ENCODE results near the gene USP11. TPM values are rescaled to one million over a fixed set of nuclear protein-coding genes. Genes with fewer than 3 reads are reported as not detected.

Gene USP11
- total RNA-seq, 1 experiment from 2014 or later, result 62.0 TPM

- RAD21 ChIA-PET (ENCODE audit: low non-redundant PET in 1 of 2, low total read pairs in 2 of 2, uncharacterized antibody in 2 of 2, unreplicated experiment in 2 of 2), result no interaction called here
- ATAC-seq, result no peak
- Histone ChIP-seq H3K4me3 (replicated peaks in 1 of 2; ENCODE audit: low read depth in 1 of 2, low read length in 2 of 2) (no peak overlapping the region), H3K9me2 (ENCODE audit: insufficient read depth) (no peaks in the 10 kb centered on the region), H2AFZ (ENCODE audit: low read depth, low read length, poor library complexity, severe bottlenecking) (no peak overlapping the region), H3K79me2 (ENCODE audit: insufficient read depth, low read length) (no peaks in the 10 kb centered on the region), H3K4me2 (ENCODE audit: low read length) (no peak overlapping the region), H3K9me3 (ENCODE audit: control insufficient read depth in 1 of 2, insufficient read depth in 1 of 2, low read depth in 1 of 2, low read length in 2 of 2) (no peaks in the 10 kb centered on the region), H3K27me3 (ENCODE audit: insufficient read depth, low read length) (no peaks in the 10 kb centered on the region), H4K20me1 (ENCODE audit: insufficient read depth) (no peaks in the 10 kb centered on the region), H3K4me1 (ENCODE audit: control insufficient read depth in 1 of 2, insufficient read depth in 2 of 2, low read length in 2 of 2) (peaks cover 6 to 8% of the 10 kb centered on the region in 2 experiments; a peak in 3 of 4 replicates), H3K27ac (ENCODE audit: low read depth, low read length) (no peak overlapping the region), H3K36me3 (ENCODE audit: control insufficient read depth in 1 of 2, insufficient read depth in 2 of 2, low read length in 2 of 2) (peaks cover 25 to 41% of the 10 kb centered on the region in 2 experiments), H3K9ac (ENCODE audit: low read length) (no peak overlapping the region)
- CTCF ChIA-PET, result no interaction called here
- POLR2A ChIA-PET, result no interaction called here
- BruUV-seq (replicated peaks), result no TSS peak
- DNase-seq (ENCODE audit: low read depth, low spot score), result no peak
- intact Hi-C loops (cut with micrococcal nuclease), result no loop called here
- no peak for TF ChIP-seq ZNF274 (IDR thresholded peaks at IDR 0.05; ENCODE audit: low read depth, low read length)
- no peak for TF ChIP-seq JUND (IDR thresholded peaks at IDR 0.05)
- no peak for TF ChIP-seq RAD21 (IDR thresholded peaks at IDR 0.05; ENCODE audit: low read depth)
- no peak for TF ChIP-seq SRF (IDR thresholded peaks at IDR 0.05; ENCODE audit: low read depth)
- TF ChIP-seq FOSL1 (IDR thresholded peaks at IDR 0.05; ENCODE audit: low read depth), result no peak
- no peak for TF ChIP-seq TCF7L2 (IDR thresholded peaks at IDR 0.05; ENCODE audit: borderline replicate concordance, extremely low read depth, insufficient read depth, insufficient read length)
- no peak for TF ChIP-seq EGR1 (IDR thresholded peaks at IDR 0.05; ENCODE audit: low read depth)
- TF ChIP-seq MAX (IDR thresholded peaks at IDR 0.05), result no peak
- no peak for TF ChIP-seq CBX3 (IDR thresholded peaks at IDR 0.05; ENCODE audit: low read depth)
- TF ChIP-seq CEBPB (IDR thresholded peaks at IDR 0.05; ENCODE audit: low read depth), result no peak
- TF ChIP-seq POLR2A (IDR thresholded peaks at IDR 0.05; ENCODE audit: borderline replicate concordance, extremely low read depth, insufficient read depth, insufficient read length), result no peak
- TF ChIP-seq, protein P1, sequence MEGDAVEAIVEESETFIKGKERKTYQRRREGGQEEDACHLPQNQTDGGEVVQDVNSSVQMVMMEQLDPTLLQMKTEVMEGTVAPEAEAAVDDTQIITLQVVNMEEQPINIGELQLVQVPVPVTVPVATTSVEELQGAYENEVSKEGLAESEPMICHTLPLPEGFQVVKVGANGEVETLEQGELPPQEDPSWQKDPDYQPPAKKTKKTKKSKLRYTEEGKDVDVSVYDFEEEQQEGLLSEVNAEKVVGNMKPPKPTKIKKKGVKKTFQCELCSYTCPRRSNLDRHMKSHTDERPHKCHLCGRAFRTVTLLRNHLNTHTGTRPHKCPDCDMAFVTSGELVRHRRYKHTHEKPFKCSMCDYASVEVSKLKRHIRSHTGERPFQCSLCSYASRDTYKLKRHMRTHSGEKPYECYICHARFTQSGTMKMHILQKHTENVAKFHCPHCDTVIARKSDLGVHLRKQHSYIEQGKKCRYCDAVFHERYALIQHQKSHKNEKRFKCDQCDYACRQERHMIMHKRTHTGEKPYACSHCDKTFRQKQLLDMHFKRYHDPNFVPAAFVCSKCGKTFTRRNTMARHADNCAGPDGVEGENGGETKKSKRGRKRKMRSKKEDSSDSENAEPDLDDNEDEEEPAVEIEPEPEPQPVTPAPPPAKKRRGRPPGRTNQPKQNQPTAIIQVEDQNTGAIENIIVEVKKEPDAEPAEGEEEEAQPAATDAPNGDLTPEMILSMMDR (IDR thresholded peaks at IDR 0.05 in 2 of 3, conservative IDR thresholded peaks at IDR 0.05 in 1 of 3; ENCODE audit: borderline replicate concordance in 1 of 3, insufficient read depth in 1 of 3, low read depth in 2 of 3, low read length in 2 of 3), result no peak
- no peak for TF ChIP-seq ATF3 (IDR thresholded peaks at IDR 0.05)
- no peak for TF ChIP-seq YY1 (IDR thresholded peaks at IDR 0.05; ENCODE audit: extremely low read depth, insufficient replicate concordance, low read depth, low read length)
- TF ChIP-seq, protein P2, sequence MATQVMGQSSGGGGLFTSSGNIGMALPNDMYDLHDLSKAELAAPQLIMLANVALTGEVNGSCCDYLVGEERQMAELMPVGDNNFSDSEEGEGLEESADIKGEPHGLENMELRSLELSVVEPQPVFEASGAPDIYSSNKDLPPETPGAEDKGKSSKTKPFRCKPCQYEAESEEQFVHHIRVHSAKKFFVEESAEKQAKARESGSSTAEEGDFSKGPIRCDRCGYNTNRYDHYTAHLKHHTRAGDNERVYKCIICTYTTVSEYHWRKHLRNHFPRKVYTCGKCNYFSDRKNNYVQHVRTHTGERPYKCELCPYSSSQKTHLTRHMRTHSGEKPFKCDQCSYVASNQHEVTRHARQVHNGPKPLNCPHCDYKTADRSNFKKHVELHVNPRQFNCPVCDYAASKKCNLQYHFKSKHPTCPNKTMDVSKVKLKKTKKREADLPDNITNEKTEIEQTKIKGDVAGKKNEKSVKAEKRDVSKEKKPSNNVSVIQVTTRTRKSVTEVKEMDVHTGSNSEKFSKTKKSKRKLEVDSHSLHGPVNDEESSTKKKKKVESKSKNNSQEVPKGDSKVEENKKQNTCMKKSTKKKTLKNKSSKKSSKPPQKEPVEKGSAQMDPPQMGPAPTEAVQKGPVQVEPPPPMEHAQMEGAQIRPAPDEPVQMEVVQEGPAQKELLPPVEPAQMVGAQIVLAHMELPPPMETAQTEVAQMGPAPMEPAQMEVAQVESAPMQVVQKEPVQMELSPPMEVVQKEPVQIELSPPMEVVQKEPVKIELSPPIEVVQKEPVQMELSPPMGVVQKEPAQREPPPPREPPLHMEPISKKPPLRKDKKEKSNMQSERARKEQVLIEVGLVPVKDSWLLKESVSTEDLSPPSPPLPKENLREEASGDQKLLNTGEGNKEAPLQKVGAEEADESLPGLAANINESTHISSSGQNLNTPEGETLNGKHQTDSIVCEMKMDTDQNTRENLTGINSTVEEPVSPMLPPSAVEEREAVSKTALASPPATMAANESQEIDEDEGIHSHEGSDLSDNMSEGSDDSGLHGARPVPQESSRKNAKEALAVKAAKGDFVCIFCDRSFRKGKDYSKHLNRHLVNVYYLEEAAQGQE (IDR thresholded peaks at IDR 0.05; ENCODE audit: low read depth), result no peak
- TF ChIP-seq POLR2AphosphoS5 (IDR thresholded peaks at IDR 0.05; ENCODE audit: low read depth, low read length), result no peak
These were observed 20.2 kb upstream of the USP11 start for GRCh38 chrX:47212381-47213293.
